ENCODE data around the gene BHLHE23.

The BHLHE23 gene

GRCh38 chr20:63023071-63023935 is 16.5 kb upstream of the BHLHE23 start:
- TF ChIP-seq CTCF (IDR thresholded peaks at IDR 0.05) = no peak
- Histone ChIP-seq H3K79me2 (no peaks in the 10 kb centered on the region), H3K4me1 (no peaks in the 10 kb centered on the region)

GRCh38 chr20:63022501-63022900 is 15.7 kb upstream of the BHLHE23 start:
- no peaks in the 10 kb centered on the region for H3K9me3 ChIP-seq (ENCODE audit: control insufficient read depth, low read length)
- no peak overlapping the region for H2AFZ ChIP-seq
- H3K4me2 ChIP-seq (ENCODE audit: low read length) = no peak overlapping the region
- no peak overlapping the region for H3K4me3 ChIP-seq (ENCODE audit: low read depth, low read length)
- H3K4me1 ChIP-seq = no peaks in the 10 kb centered on the region
- H3K79me2 ChIP-seq = no peaks in the 10 kb centered on the region
- no peak for TF ChIP-seq CTCF (IDR thresholded peaks at IDR 0.05)
- H3K9ac ChIP-seq = no peak overlapping the region
- no peak overlapping the region for H3K27ac ChIP-seq
- H3K27me3 ChIP-seq (ENCODE audit: control insufficient read depth, insufficient read depth, low read length) = peaks cover 11% of the 10 kb centered on the region
- H3K36me3 ChIP-seq (ENCODE audit: control insufficient read depth, insufficient read depth, low read length) = no peaks in the 10 kb centered on the region

More at GRCh38 chr20:63023071-63023935, 16.5 kb upstream of the BHLHE23 start:
- Histone ChIP-seq H3K4me3 (ENCODE audit: low read depth, low read length) (no peak overlapping the region), H2AFZ (no peak overlapping the region), H3K27ac (no peak overlapping the region), H3K36me3 (ENCODE audit: control insufficient read depth, insufficient read depth, low read length) (no peaks in the 10 kb centered on the region), H3K27me3 (ENCODE audit: control insufficient read depth, insufficient read depth, low read length) (peaks cover 11% of the 10 kb centered on the region), H3K9me3 (ENCODE audit: control insufficient read depth, low read length) (no peaks in the 10 kb centered on the region), H3K4me2 (ENCODE audit: low read length) (no peak overlapping the region), H3K9ac (no peak overlapping the region)

- TF ChIP-seq CTCF (IDR thresholded peaks at IDR 0.05) = no peak
- H3K4me2 ChIP-seq (ENCODE audit: low read length) = no peak overlapping the region
- H3K9ac ChIP-seq = no peak overlapping the region
- H2AFZ ChIP-seq = no peak overlapping the region
- no peaks in the 10 kb centered on the region for H3K36me3 ChIP-seq (ENCODE audit: control insufficient read depth, insufficient read depth, low read length)
- H3K4me1 ChIP-seq = no peaks in the 10 kb centered on the region
- H3K79me2 ChIP-seq = no peaks in the 10 kb centered on the region
- H3K27me3 ChIP-seq (ENCODE audit: control insufficient read depth, insufficient read depth, low read length) = peaks cover 11% of the 10 kb centered on the region
- no peak overlapping the region for H3K4me3 ChIP-seq (ENCODE audit: low read depth, low read length)
- H3K27ac ChIP-seq = no peak overlapping the region
- no peaks in the 10 kb centered on the region for H3K9me3 ChIP-seq (ENCODE audit: control insufficient read depth, low read length)
Measured at GRCh38 chr20:63021356-63022321, 14.9 kb upstream of the BHLHE23 start.

- Histone ChIP-seq H3K9ac (no peak overlapping the region), H3K36me3 (ENCODE audit: control insufficient read depth, insufficient read depth, low read length) (no peaks in the 10 kb centered on the region), H3K4me3 (ENCODE audit: low read depth, low read length) (no peak overlapping the region), H3K79me2 (no peaks in the 10 kb centered on the region), H3K4me1 (no peaks in the 10 kb centered on the region), H3K4me2 (ENCODE audit: low read length) (no peak overlapping the region), H3K27me3 (ENCODE audit: control insufficient read depth, insufficient read depth, low read length) (peaks cover 14% of the 10 kb centered on the region), H3K27ac (no peak overlapping the region), H2AFZ (no peak overlapping the region), H3K9me3 (ENCODE audit: control insufficient read depth, low read length) (no peaks in the 10 kb centered on the region)
- TF ChIP-seq CTCF (IDR thresholded peaks at IDR 0.05) = no peak
Measured at GRCh38 chr20:63020681-63021080, 13.9 kb upstream of the BHLHE23 start.
